H1 (cell line): ENCODE data around the gene IFNK. TPM values are rescaled to one million over a fixed set of nuclear protein-coding genes. Genes with fewer than 3 reads are reported as not detected.

Source experiments
- CTCF ChIA-PET: fragments of 300-600 bp; sonication (Branson Sonifier 250); formaldehyde crosslinking; loops from one replicate; lab custom pipeline; 2021; ENCODE audit not compliant: partially characterized antibody; lab: Charles Lee
- POLR2A ChIA-PET: fragments of 300-600 bp; sonication (Branson Sonifier 250); formaldehyde crosslinking; loops from one replicate; lab custom pipeline; 2021; ENCODE audit warnings: inconsistent platforms; ENCODE audit not compliant: partially characterized antibody; lab: Charles Lee
- DNase-seq, 2 experiments: peaks; one replicate each; pipeline versions ENCODE4 v3.0.0 to v3.0.0-alpha.2; 2010 to 2022; ENCODE audit warnings: low spot score in 2 of 2, low read depth in 1 of 2, mixed read lengths in 1 of 2
- FAIRE-seq: peaks from 2 replicates; lab custom pipeline; 2011; peaks lifted over from hg19 to GRCh38; lab: Jason Lieb, UNC
- H2AFZ ChIP-seq: 2 replicates; pipeline ENCODE4 v1.8.1; 2012; ENCODE audit warnings: low read length, inconsistent platforms
- H2AK5ac ChIP-seq: 2 replicates; pipeline ENCODE4 v1.6.1; 2013; ENCODE audit warnings: low read depth, low read length
- H2BK120ac ChIP-seq: replicated peaks from 2 replicates; pipeline ENCODE3; 2013; ENCODE audit warnings: low read depth, low read length, inconsistent platforms
- H2BK12ac ChIP-seq: 2 replicates; pipeline ENCODE4 v1.6.1; 2013; ENCODE audit warnings: low read depth, low read length
- H2BK15ac ChIP-seq: 2 replicates; pipeline ENCODE4 v1.6.1; 2013; ENCODE audit warnings: low read length
- H2BK20ac ChIP-seq: 2 replicates; pipeline ENCODE4 v1.6.1; 2013; ENCODE audit warnings: low read length
- H2BK5ac ChIP-seq: 2 replicates; pipeline ENCODE4 v1.6.1; 2013; ENCODE audit warnings: low read depth, low read length
- H3K14ac ChIP-seq: 2 replicates; pipeline ENCODE4 v1.6.1; 2013; ENCODE audit warnings: inconsistent platforms; ENCODE audit not compliant: insufficient read length
- H3K18ac ChIP-seq: 2 replicates; pipeline ENCODE4 v1.6.1; 2013; ENCODE audit warnings: low read length; ENCODE audit errors: extremely low read depth
- H3K23ac ChIP-seq: 2 replicates; pipeline ENCODE4 v1.6.1; 2013; ENCODE audit warnings: inconsistent platforms; ENCODE audit not compliant: insufficient read length
- H3K23me2 ChIP-seq: 2 replicates; pipeline ENCODE4 v1.6.1; 2013; ENCODE audit warnings: low read depth, low read length
- H3K27ac ChIP-seq: 2 replicates; pipeline ENCODE4 v1.6.1; 2011; ENCODE audit warnings: low read depth, low read length, inconsistent platforms
- H3K27me3 ChIP-seq, 4 experiments: replicated peaks in 1 of 4; 1 replicate in 1 of 4; 2 replicates in 3 of 4; pipeline versions ENCODE4 v1.6.1 to v1.8.1; 2011 to 2013; ENCODE audit warnings: low read length in 3 of 4, mild to moderate bottlenecking in 3 of 4, inconsistent platforms in 2 of 4, mixed read lengths in 2 of 4, moderate library complexity in 1 of 4; ENCODE audit not compliant: control insufficient read depth in 3 of 4, insufficient read depth in 3 of 4; ENCODE audit errors: extremely low read depth in 1 of 4
- H3K36me3 ChIP-seq, 4 experiments: 2 replicates each; pipeline versions ENCODE4 v1.6.1 to v1.8.1; 2011 to 2013; ENCODE audit warnings: mild to moderate bottlenecking in 4 of 4, low read length in 3 of 4, moderate library complexity in 2 of 4, control low read depth in 1 of 4, inconsistent platforms in 1 of 4; ENCODE audit not compliant: insufficient read depth in 4 of 4, control insufficient read depth in 2 of 4
- H3K4ac ChIP-seq: replicated peaks from 2 replicates; pipeline ENCODE3; 2013; ENCODE audit warnings: low read length, low read depth, mixed read lengths, inconsistent platforms; ENCODE audit not compliant: insufficient read length
- H3K4me1 ChIP-seq, 4 experiments: replicated peaks in 1 of 4; 1 replicate in 1 of 4; 2 replicates in 3 of 4; pipeline versions ENCODE4 v1.6.1 to v1.8.1; 2011 to 2013; ENCODE audit warnings: low read length in 3 of 4, inconsistent platforms in 2 of 4, mixed read lengths in 1 of 4; ENCODE audit not compliant: insufficient read depth in 4 of 4, control insufficient read depth in 3 of 4
- H3K4me2 ChIP-seq, 2 experiments: 2 replicates each; pipeline versions ENCODE4 v1.6.1 to v1.8.1; 2011 to 2013; ENCODE audit warnings: low read depth in 2 of 2, low read length in 2 of 2, control low read depth in 1 of 2, inconsistent platforms in 1 of 2, mild to moderate bottlenecking in 1 of 2; ENCODE audit not compliant: insufficient read depth in 1 of 2
- H3K4me3 ChIP-seq, 4 experiments: fragments of 200-600, 300-600 bp in 1 of 4; sonication (generic), shearing (Covaris generic), sonication (Bioruptor Twin) in 1 of 4; 2 replicates each; pipeline versions ENCODE4 v1.5.1 to v1.8.1; 2011 to 2016; ENCODE audit warnings: low read length in 4 of 4, low read depth in 3 of 4, control low read depth in 2 of 4, inconsistent platforms in 2 of 4, mild to moderate bottlenecking in 2 of 4, mixed read lengths in 1 of 4, moderate library complexity in 1 of 4; ENCODE audit not compliant: insufficient read depth in 2 of 4; ENCODE audit errors: extremely low read depth in 1 of 4
- H3K56ac ChIP-seq: replicated peaks from 2 replicates; pipeline ENCODE3; 2013; ENCODE audit warnings: low read depth, mild to moderate bottlenecking, mixed read lengths, low read length, inconsistent platforms; ENCODE audit not compliant: insufficient read length
- H3K79me1 ChIP-seq: 2 replicates; pipeline ENCODE4 v1.6.1; 2013; ENCODE audit warnings: low read depth, low read length, control low read depth
- H3K79me2 ChIP-seq, 2 experiments: 2 replicates each; pipeline versions ENCODE4 v1.6.1 to v1.8.1; 2012 to 2013; ENCODE audit warnings: low read length in 2 of 2, mild to moderate bottlenecking in 2 of 2, inconsistent platforms in 1 of 2; ENCODE audit not compliant: insufficient read depth in 2 of 2, control insufficient read depth in 1 of 2
- H3K9ac ChIP-seq, 4 experiments: replicated peaks in 1 of 4; 1 replicate in 1 of 4; 2 replicates in 3 of 4; pipeline versions ENCODE4 v1.6.1 to v1.8.1; 2011 to 2013; ENCODE audit warnings: low read depth in 3 of 4, low read length in 3 of 4, control low read depth in 2 of 4, mild to moderate bottlenecking in 2 of 4, moderate library complexity in 2 of 4, inconsistent platforms in 1 of 4; ENCODE audit errors: extremely low read depth in 1 of 4
- H3K9me3 ChIP-seq, 2 experiments: 2 replicates each; pipeline versions ENCODE4 v1.6.1 to v1.8.1; 2012 to 2013; ENCODE audit warnings: mild to moderate bottlenecking in 2 of 2, moderate library complexity in 2 of 2, control low read depth in 1 of 2, inconsistent platforms in 1 of 2, low read depth in 1 of 2, low read length in 1 of 2, mixed read lengths in 1 of 2; ENCODE audit not compliant: insufficient read depth in 2 of 2
- H4K20me1 ChIP-seq, 2 experiments: replicated peaks in 1 of 2; 2 replicates each; pipeline versions ENCODE3 to v1.8.1; 2011 to 2013; ENCODE audit warnings: inconsistent platforms in 2 of 2, low read length in 2 of 2, mild to moderate bottlenecking in 1 of 2; ENCODE audit not compliant: insufficient read depth in 2 of 2, control insufficient read depth in 1 of 2
- H4K5ac ChIP-seq: 2 replicates; pipeline ENCODE4 v1.6.1; 2013; ENCODE audit warnings: low read length, low read depth, mixed read lengths, inconsistent platforms; ENCODE audit not compliant: insufficient read length
- H4K8ac ChIP-seq: 2 replicates; pipeline ENCODE4 v1.8.0; 2013; ENCODE audit warnings: mild to moderate bottlenecking, moderate library complexity, low read length, inconsistent platforms; ENCODE audit not compliant: insufficient read depth; ENCODE audit errors: extremely low read depth
- H4K91ac ChIP-seq: replicated peaks from 2 replicates; pipeline ENCODE3; 2013; ENCODE audit warnings: low read length, mixed read lengths, inconsistent platforms; ENCODE audit not compliant: insufficient read length
- CBX8 ChIP-seq: fragments of 300-800, 300-1000 bp; sonication (generic); IDR thresholded peaks from 2 replicates; pipeline ENCODE4 v1.7.1; 2016; ENCODE audit warnings: low read depth, low read length, borderline replicate concordance
- CHD2 ChIP-seq: IDR thresholded peaks from 2 replicates; pipeline ENCODE4 v1.6.1; 2012; ENCODE audit warnings: low read length, improper control_type of control experiment
- CREB1 ChIP-seq: IDR thresholded peaks from 2 replicates; pipeline ENCODE4 v1.6.1; 2012; ENCODE audit warnings: inconsistent platforms
- CTBP2 ChIP-seq: IDR thresholded peaks from 2 replicates; pipeline ENCODE4 v1.7.0; 2011; ENCODE audit warnings: borderline replicate concordance, mild to moderate bottlenecking, moderate library complexity, mixed read lengths, low read length; ENCODE audit not compliant: insufficient read depth, insufficient read length
- EGR1 ChIP-seq: IDR thresholded peaks from 2 replicates; pipeline ENCODE4 v1.6.1; 2011; ENCODE audit warnings: low read depth, low read length, borderline replicate concordance
- FOSL1 ChIP-seq: IDR thresholded peaks from 2 replicates; pipeline ENCODE4 v1.6.1; 2011; ENCODE audit warnings: mild to moderate bottlenecking, low read depth, low read length, moderate library complexity; ENCODE audit not compliant: insufficient read depth
- JUN ChIP-seq: IDR thresholded peaks from 2 replicates; pipeline ENCODE4 v1.6.1; 2011; ENCODE audit warnings: low read depth, mild to moderate bottlenecking, improper control_type of control experiment, low read length
- POLR2AphosphoS5 ChIP-seq: IDR thresholded peaks from 2 replicates; pipeline ENCODE4 v1.6.1; 2011; ENCODE audit warnings: low read depth, low read length
- RAD21 ChIP-seq, 2 experiments: IDR thresholded peaks in 1 of 2; conservative IDR thresholded peaks in 1 of 2; 2 replicates each; pipeline ENCODE4 v1.6.1; 2011; ENCODE audit warnings: low read depth in 2 of 2, low read length in 2 of 2, improper control_type of control experiment in 1 of 2, inconsistent platforms in 1 of 2, mild to moderate bottlenecking in 1 of 2, moderate library complexity in 1 of 2
- RBBP5 ChIP-seq: IDR thresholded peaks from 2 replicates; pipeline ENCODE4 v1.7.1; 2012; ENCODE audit warnings: low read depth, mild to moderate bottlenecking, inconsistent platforms, low read length, moderate library complexity, borderline replicate concordance
- RXRA ChIP-seq: IDR thresholded peaks from 2 replicates; pipeline ENCODE4 v1.6.1; 2011; ENCODE audit warnings: low read depth, mild to moderate bottlenecking, low read length, moderate library complexity; ENCODE audit not compliant: insufficient read depth
- SIRT6 ChIP-seq: IDR thresholded peaks from one replicate; pipeline ENCODE4 v1.7.1; 2012; ENCODE audit warnings: low read length, inconsistent platforms
- SUZ12 ChIP-seq: fragments of 200-600 bp; sonication (generic); IDR thresholded peaks from 2 replicates; pipeline ENCODE4 v1.6.1; 2012; ENCODE audit warnings: mild to moderate bottlenecking, inconsistent platforms, low read length, moderate library complexity, mixed read lengths
- whole genome bisulfite sequencing, 2 experiments: shearing (Covaris generic) in 1 of 2; methylation state at CpG; one replicate each; pipeline versions ENCODE4 v1.1.6 to v1.1.7; 2013 to 2015; ENCODE audit warnings: low lambda C conversion rate in 2 of 2, mixed read lengths in 2 of 2, inconsistent platforms in 1 of 2, low coverage in 1 of 2, missing lambda C conversion rate in 1 of 2; ENCODE audit not compliant: insufficient replicate concordance in 2 of 2, insufficient coverage in 1 of 2, insufficient read length in 1 of 2; ENCODE audit errors: extremely low coverage in 1 of 2, missing lambda C conversion rate in 1 of 2; 5-methylcytosine and 5-hydroxymethylcytosine counted together
- polyA plus RNA-seq, 7 experiments: library from polyadenylated mRNA; depleted of rRNA in 3 of 7; stranded (reverse) in 5 of 7; unstranded in 2 of 7; fragments of >200 nt in 5 of 7; fragments of 200-250 nt in 2 of 7; gene quantifications; 1 replicate in 5 of 7; 2 replicates in 1 of 7; 4 replicates in 1 of 7; pipeline versions ENCODE4 v1.2.1 to v1.2.3, GENCODE V29; 2011 to 2013; ENCODE audit warnings: missing spikeins in 2 of 7, mixed read lengths in 2 of 7
- total RNA-seq: library from RNA; stranded (reverse); fragmentation: NEBNext Ultra II Directional; extraction: Animal tissue kit (Norgen Biotek cat#: 25700); gene quantifications from 2 replicates; pipeline ENCODE4 v1.2.1, GENCODE V29; 2021
- TF ChIP-seq, protein P1 (sequence below): IDR thresholded peaks from 2 replicates; pipeline ENCODE4 v1.6.1; 2011; ENCODE audit warnings: low read depth, mild to moderate bottlenecking, low read length; ENCODE audit not compliant: insufficient read depth

Gene IFNK
- total and polyA plus RNA-seq, 2 of the 8 experiments (the other 6 are each of a cell fraction or from before 2014, with no cell fraction given) = not detected

DNA sequence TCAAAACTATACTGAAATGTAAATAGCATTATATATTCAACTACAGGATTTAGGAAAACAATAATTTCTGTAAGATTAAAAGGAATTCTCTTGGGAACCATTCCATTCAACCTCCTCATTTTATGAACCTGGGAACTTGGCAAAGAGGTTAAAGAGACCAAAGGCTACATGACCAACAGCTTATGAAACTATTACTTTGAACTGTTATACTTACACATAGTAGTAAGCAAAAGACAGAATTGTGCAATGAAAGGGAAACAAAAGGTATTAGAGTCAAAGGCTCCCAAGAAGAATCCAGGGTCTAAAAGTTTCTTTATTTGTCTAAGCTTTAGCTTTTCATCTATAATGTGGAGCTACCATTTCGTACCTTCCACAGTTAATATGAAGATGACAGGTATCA lies 42.0 kb downstream of the IFNK start:
- no peak overlapping the region for H4K8ac ChIP-seq
- no peak for FAIRE-seq
- 84% methylated on average over 1 of the region's 1 CpG; no CpG with 5 or more reads in 1 of the 2 experiments for WGBS, 2 experiments
- TF ChIP-seq SIRT6 (no peak), CREB1 (no peak), CBX8 (no peak), EGR1 (no peak), SUZ12 (no peak), JUN (no peak), RBBP5 (no peak), CHD2 (no peak), FOSL1 (no peak), RXRA (no peak), CTBP2 (no peak), POLR2AphosphoS5 (no peak), RAD21 (IDR thresholded peaks at IDR 0.05 in 1 of 2, conservative IDR thresholded peaks at IDR 0.05 in 1 of 2; ENCODE audit: low read depth in 2 of 2, low read length in 2 of 2) (no peak)
- TF ChIP-seq, protein P1, sequence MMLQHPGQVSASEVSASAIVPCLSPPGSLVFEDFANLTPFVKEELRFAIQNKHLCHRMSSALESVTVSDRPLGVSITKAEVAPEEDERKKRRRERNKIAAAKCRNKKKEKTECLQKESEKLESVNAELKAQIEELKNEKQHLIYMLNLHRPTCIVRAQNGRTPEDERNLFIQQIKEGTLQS = no peak

More for the DNA sequence above, 42.0 kb downstream of the IFNK start:
- H3K14ac ChIP-seq = no peak overlapping the region
- H3K9ac ChIP-seq = no peak overlapping the region
- CTCF ChIA-PET = interaction anchor here (0.6 kb wide), 1 partner anchor 19 kb away, joined by 5 read pairs; no protein-coding TSS in a partner anchor
- H3K18ac ChIP-seq = no peak overlapping the region
- H4K20me1 ChIP-seq = peaks cover 0 to 3% of the 10 kb centered on the region in 2 experiments
- no peak overlapping the region for H3K4me2 ChIP-seq
- no peak overlapping the region for H3K4me3 ChIP-seq
- no peak overlapping the region for H3K4ac ChIP-seq
- H3K27ac ChIP-seq = no peak overlapping the region
- DNase-seq = no peak
- H3K4me1 ChIP-seq = no peaks in the 10 kb centered on the region
- H3K56ac ChIP-seq = no peak overlapping the region
- H3K79me1 ChIP-seq = no peaks in the 10 kb centered on the region
- peaks cover 0 to 33% (median 4%) of the 10 kb centered on the region in 4 experiments; a peak in 3 of 8 replicates for H3K36me3 ChIP-seq
- H2BK15ac ChIP-seq = no peak overlapping the region
- no peak overlapping the region for H2AK5ac ChIP-seq
- no peak overlapping the region for H2BK12ac ChIP-seq
- H3K9me3 ChIP-seq = no peaks in the 10 kb centered on the region
- POLR2A ChIA-PET = no interaction called here
- H3K23ac ChIP-seq = no peak overlapping the region
- no peak overlapping the region for H4K5ac ChIP-seq
- peaks cover 0 to 34% of the 10 kb centered on the region in 2 experiments; a peak in 2 of 4 replicates for H3K79me2 ChIP-seq
- H3K23me2 ChIP-seq = no peaks in the 10 kb centered on the region
- no peak overlapping the region for H2BK120ac ChIP-seq
- no peak overlapping the region for H2BK5ac ChIP-seq
- H2AFZ ChIP-seq = no peak overlapping the region
- no peak overlapping the region for H2BK20ac ChIP-seq
- no peak overlapping the region for H4K91ac ChIP-seq
- H3K27me3 ChIP-seq = no peaks in the 10 kb centered on the region
